ENCODE data around the gene EVL.

The EVL gene

DNA sequence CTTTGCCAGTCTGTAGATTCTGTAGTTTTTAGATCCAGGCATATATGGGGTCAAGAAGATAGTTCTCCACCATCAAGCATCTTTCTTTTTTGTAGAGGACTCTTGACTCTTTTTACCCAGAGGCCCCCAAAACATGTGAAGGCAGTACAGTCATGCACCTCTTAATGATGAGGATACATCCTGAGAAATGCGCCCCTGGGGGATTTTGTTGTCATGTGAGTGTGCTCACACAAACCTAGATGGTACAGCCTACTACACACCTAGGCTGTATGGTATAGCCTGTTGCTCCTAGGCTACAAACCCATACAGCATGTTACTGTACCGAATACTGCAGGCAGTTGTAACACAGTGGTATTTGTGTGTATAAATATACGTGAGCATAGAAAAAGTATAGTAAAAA lies 23.0 kb downstream of the EVL start:
- Mint-ChIP-seq H3K36me3 (peaks cover 84% of the 10 kb centered on the region), H3K4me3 (no peak overlapping the region), H3K27me3 (no peaks in the 10 kb centered on the region), H3K9me3 (no peaks in the 10 kb centered on the region), H3K27ac (peak overlapping the region; percentile 34), H3K4me1 (peaks cover 88% of the 10 kb centered on the region)
- CTCF ChIA-PET, result no interaction called here
- DNase-seq, result no peak

- Mint-ChIP-seq H3K4me3 (no peak overlapping the region), H3K4me1 (peaks cover 89% of the 10 kb centered on the region), H3K9me3 (no peaks in the 10 kb centered on the region), H3K27ac (peak overlapping the region; percentile 72), H3K36me3 (peaks cover 84% of the 10 kb centered on the region), H3K27me3 (no peaks in the 10 kb centered on the region)
- no peak for DNase-seq
- CTCF ChIA-PET, result interaction anchor here (1.1 to 2.2 kb wide), 3 partner anchors 10 to 19 kb away, joined by 6 to 7 read pairs (median 7); no protein-coding TSS in a partner anchor
These were observed 26.2 kb downstream of the EVL start for GRCh38 chr14:100091386-100091785.

DNA sequence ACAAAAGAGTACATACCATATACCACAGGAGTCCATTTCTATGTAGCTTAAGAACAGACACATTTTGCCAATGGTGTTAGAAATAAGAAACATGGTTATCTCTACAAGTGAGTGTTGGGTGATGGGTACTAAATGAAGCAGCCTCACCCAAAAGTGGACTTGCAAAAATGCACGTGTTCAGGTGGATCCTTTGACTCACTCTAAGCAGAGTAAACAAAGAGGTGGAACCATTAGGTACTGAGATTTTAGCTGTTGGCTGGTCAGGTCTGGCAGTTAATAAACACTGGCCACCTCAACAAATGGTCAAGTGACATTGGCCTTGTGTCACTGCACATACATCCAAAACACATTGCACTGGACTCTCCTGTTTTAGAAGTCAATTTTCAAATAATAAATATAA lies 27.6 kb downstream of the EVL start:
- Mint-ChIP-seq H3K4me1 (peaks cover 91% of the 10 kb centered on the region), H3K27ac (peak overlapping the region; percentile 14), H3K27me3 (no peaks in the 10 kb centered on the region), H3K36me3 (peaks cover 88% of the 10 kb centered on the region), H3K4me3 (no peak overlapping the region), H3K9me3 (no peaks in the 10 kb centered on the region)
- DNase-seq, result no peak
- CTCF ChIA-PET, result interaction anchor here (0.6 to 1.9 kb wide), 4 partner anchors 10 to 26 kb away, joined by 3 to 7 read pairs (median 4); no protein-coding TSS in a partner anchor

GRCh38 chr14:100093319-100093718 lies 28.1 kb downstream of the EVL start:
- H3K9me3 Mint-ChIP-seq, result no peaks in the 10 kb centered on the region
- H3K36me3 Mint-ChIP-seq, result peaks cover 88% of the 10 kb centered on the region
- CTCF ChIA-PET, result interaction anchor here (0.6 to 1.9 kb wide), 6 partner anchors 10 to 26 kb away, joined by 3 to 7 read pairs (median 3); no protein-coding TSS in a partner anchor
- H3K27me3 Mint-ChIP-seq, result no peaks in the 10 kb centered on the region
- DNase-seq, result no peak
- peaks cover 91% of the 10 kb centered on the region for H3K4me1 Mint-ChIP-seq
- H3K27ac Mint-ChIP-seq, result peak overlapping the region; percentile 19
- no peak overlapping the region for H3K4me3 Mint-ChIP-seq

DNA sequence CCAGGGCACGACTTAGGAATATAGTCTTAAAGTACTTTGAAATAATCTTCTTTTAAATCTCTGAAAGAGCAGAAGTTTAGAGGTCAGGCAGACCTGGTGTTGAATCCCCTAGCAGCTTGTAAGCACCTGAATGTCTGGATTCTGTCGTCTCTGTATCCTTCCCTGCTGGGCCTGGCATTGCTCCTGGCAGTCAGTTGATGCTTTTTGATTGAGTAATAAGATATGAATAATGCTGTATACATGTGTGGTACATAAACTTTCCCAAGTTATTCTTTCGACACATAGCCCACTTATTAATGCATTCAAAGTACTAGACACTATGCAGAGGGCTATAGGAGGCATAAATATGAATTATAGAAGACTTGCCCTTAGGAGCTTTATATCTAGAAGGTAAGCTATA lies 31.4 kb downstream of the EVL start:
- Mint-ChIP-seq H3K27ac (peak overlapping the region; percentile 73), H3K4me3 (no peak overlapping the region), H3K4me1 (peaks cover 94% of the 10 kb centered on the region), H3K27me3 (no peaks in the 10 kb centered on the region), H3K9me3 (no peaks in the 10 kb centered on the region), H3K36me3 (peaks cover 87% of the 10 kb centered on the region)
- DNase-seq, result no peak
- CTCF ChIA-PET, result interaction anchor here (0.8 to 2.2 kb wide), 8 partner anchors 10 to 114 kb away, joined by 3 to 13 read pairs (median 4); no protein-coding TSS in a partner anchor

DNA sequence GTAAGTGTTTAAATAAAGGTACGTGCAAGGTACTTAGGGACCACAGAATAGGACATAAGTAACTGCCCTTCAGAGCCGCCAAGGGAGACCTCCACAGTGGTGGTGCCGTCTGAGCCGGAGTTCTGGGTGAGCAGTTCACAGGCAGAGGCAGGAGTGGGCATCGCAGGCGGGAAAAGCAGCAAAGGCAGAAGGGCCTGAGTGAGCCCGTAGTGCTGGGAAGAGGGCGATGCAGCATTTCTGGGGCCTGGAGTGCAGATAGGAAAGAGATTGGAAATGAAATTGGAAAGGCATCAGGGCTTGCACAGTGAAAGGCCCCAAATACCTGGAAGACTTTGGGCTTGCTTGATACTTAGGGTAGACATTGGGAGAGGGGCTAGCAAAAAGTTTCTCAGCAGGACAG lies 32.9 kb downstream of the EVL start:
- CTCF ChIA-PET, result interaction anchor here (1.1 to 2.3 kb wide), 3 partner anchors 10 to 44 kb away, joined by 3 to 15 read pairs (median 9); no protein-coding TSS in a partner anchor
- peak overlapping the region; percentile 87 for H3K27ac Mint-ChIP-seq
- H3K4me1 Mint-ChIP-seq, result peaks cover 97% of the 10 kb centered on the region
- H3K27me3 Mint-ChIP-seq, result no peaks in the 10 kb centered on the region
- peaks cover 87% of the 10 kb centered on the region for H3K36me3 Mint-ChIP-seq
- H3K9me3 Mint-ChIP-seq, result no peaks in the 10 kb centered on the region
- DNase-seq, result no peak
- no peak overlapping the region for H3K4me3 Mint-ChIP-seq

DNA sequence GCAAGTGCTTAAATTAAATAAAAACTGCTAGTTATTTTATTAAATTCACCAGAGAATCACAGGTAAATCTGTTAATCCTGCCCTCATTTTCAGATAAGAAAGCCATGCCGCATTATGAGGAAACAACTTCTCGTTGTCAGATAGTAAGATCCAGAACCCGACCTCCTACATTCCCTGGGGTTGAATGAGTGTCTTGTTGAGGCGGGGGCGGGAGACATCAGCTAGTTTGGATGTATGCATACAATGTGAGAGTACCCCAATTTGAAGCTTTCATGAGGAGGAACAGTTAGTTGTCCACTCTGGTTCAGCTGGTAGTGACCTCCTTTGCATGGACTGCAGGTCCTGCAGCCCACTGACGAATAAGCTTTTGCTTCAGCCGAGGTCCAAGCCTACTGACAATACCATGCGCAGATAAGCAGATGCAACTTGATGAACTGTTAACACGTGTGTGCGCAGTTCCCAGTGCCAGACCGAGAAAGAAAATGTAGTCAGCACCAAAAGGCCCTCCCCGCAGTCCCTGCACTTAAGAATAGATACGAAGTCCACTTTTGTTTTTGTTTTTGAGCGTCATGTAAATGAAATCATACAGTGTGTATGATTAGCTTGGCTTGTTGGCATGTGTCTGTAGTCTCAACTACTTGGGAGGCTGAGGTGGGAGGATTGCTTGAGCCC lies 34.9 kb downstream of the EVL start:
- CTCF ChIA-PET, result interaction anchor here (1.0 to 2.3 kb wide), 4 partner anchors 8 to 93 kb away, joined by 3 to 15 read pairs (median 5); no protein-coding TSS in a partner anchor
- DNase-seq, result no peak
- Mint-ChIP-seq H3K4me3 (peak overlapping the region; percentile 22), H3K27ac (peak overlapping the region; percentile 80), H3K9me3 (no peaks in the 10 kb centered on the region), H3K27me3 (no peaks in the 10 kb centered on the region), H3K4me1 (peaks cover 98% of the 10 kb centered on the region), H3K36me3 (peaks cover 84% of the 10 kb centered on the region)

GRCh38 chr14:100102156-100102785 lies 37.0 kb downstream of the EVL start:
- Mint-ChIP-seq H3K9me3 (no peaks in the 10 kb centered on the region), H3K36me3 (peaks cover 82% of the 10 kb centered on the region), H3K4me1 (peaks cover 98% of the 10 kb centered on the region), H3K27ac (peak overlapping the region; percentile 94), H3K4me3 (peak overlapping the region; percentile 17), H3K27me3 (no peaks in the 10 kb centered on the region)
- DNase-seq, result peak; percentile 17
- CTCF ChIA-PET, result interaction anchor here (0.7 to 14.4 kb wide), 5 partner anchors 9 to 46 kb away, joined by 4 to 488 read pairs (median 5); partner anchors contain the start of gene EVL

DNA sequence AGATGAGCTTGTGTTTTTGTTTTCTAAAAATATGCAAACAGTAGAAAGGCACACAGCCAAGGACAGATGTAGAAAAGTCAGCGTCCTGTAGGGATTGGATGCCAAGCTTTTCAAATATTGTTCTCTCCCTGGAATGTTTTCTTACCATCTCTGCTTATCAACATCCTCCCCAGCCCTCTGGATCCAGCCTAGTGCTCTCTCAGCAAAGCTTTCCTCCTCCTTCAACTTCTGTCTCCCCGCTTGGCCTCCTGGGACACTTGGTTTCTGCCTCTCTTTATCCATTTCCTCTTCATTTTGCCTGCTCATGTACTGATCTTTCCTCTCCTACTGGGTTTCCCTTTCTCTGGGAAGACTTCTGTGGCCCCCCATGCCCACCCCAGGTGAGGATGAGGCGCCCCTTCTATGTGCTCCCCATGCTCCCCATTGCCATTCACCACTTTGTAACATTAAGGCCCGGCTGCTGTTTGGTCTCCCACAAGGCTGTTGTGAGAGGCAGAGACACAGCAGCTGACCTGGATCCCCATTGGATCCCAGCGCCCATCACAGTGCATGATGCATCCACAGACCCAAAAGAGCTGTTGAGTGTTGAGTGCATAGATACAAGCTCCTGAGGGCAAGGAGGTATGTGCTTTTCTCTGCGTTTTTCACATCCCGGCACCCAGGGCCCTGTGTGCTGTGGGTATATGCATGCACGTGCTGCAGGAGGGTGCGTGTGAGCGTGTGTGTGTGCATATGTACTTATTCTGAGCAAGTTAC lies 38.2 kb downstream of the EVL start:
- CTCF ChIA-PET, result interaction anchor here (0.7 to 14.4 kb wide), 9 partner anchors 8 to 121 kb away, joined by 3 to 488 read pairs (median 5); partner anchors contain the start of gene EVL
- peaks cover 83% of the 10 kb centered on the region for H3K36me3 Mint-ChIP-seq
- H3K27me3 Mint-ChIP-seq, result no peaks in the 10 kb centered on the region
- H3K9me3 Mint-ChIP-seq, result no peaks in the 10 kb centered on the region
- peak overlapping the region; percentile 48 for H3K4me3 Mint-ChIP-seq
- peak; percentile 43 for DNase-seq
- H3K27ac Mint-ChIP-seq, result peak overlapping the region; percentile 94
- peaks cover 98% of the 10 kb centered on the region for H3K4me1 Mint-ChIP-seq

DNA sequence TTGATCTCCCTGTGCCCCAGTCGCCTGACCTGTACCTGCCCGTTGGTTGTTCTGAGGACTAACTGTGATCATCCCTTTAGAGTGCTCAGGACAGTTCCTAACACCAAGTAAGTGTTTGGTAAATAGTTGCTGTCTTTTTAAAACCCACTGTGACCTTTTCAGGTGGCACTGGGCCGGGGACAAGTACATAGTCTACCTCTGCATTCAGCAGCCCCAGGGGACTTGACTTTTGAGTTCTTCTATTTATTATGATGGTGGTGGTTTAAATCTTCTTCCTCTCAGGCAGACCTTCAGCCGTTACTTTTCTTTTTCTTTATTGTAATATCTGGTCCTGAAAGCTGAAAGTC lies 38.8 kb downstream of the EVL start:
- H3K27me3 Mint-ChIP-seq, result no peaks in the 10 kb centered on the region
- peaks cover 83% of the 10 kb centered on the region for H3K36me3 Mint-ChIP-seq
- peak overlapping the region; percentile 94 for H3K27ac Mint-ChIP-seq
- CTCF ChIA-PET, result interaction anchor here (0.9 to 14.4 kb wide), 6 partner anchors 9 to 121 kb away, joined by 3 to 488 read pairs (median 4); partner anchors contain the start of gene EVL
- no peak for DNase-seq
- H3K4me3 Mint-ChIP-seq, result peak overlapping the region; percentile 48
- H3K4me1 Mint-ChIP-seq, result peaks cover 98% of the 10 kb centered on the region
- no peaks in the 10 kb centered on the region for H3K9me3 Mint-ChIP-seq

- Mint-ChIP-seq H3K27me3 (no peaks in the 10 kb centered on the region), H3K9me3 (no peaks in the 10 kb centered on the region), H3K27ac (peak overlapping the region; percentile 94), H3K36me3 (peaks cover 84% of the 10 kb centered on the region), H3K4me1 (peaks cover 98% of the 10 kb centered on the region), H3K4me3 (peak overlapping the region; percentile 48)
- CTCF ChIA-PET, result interaction anchor here (0.9 to 14.4 kb wide), 7 partner anchors 10 to 122 kb away, joined by 3 to 488 read pairs (median 4); partner anchors contain the start of gene EVL
- DNase-seq, result peak; percentile 36
These were observed 39.5 kb downstream of the EVL start for GRCh38 chr14:100104523-100105300.

- CTCF ChIA-PET, result interaction anchor here (1.1 to 14.4 kb wide), 7 partner anchors 9 to 88 kb away, joined by 3 to 488 read pairs (median 4); partner anchors contain the start of gene EVL
- Mint-ChIP-seq H3K36me3 (peaks cover 84% of the 10 kb centered on the region), H3K27me3 (no peaks in the 10 kb centered on the region), H3K4me1 (peaks cover 92% of the 10 kb centered on the region), H3K4me3 (peak overlapping the region; percentile 46), H3K27ac (peak overlapping the region; percentile 94), H3K9me3 (no peaks in the 10 kb centered on the region)
- DNase-seq, result peak; percentile 41
These were observed 40.3 kb downstream of the EVL start for GRCh38 chr14:100105357-100106169.

Data from activated naive CD4-positive, alpha-beta T cell treated with anti-CD3 and anti-CD28 coated beads, Interleukin-2, amount 10 ng/mL, durations not matched to agents 7 days and 5 days (primary cell).